Right lobe of liver (tissue), 6 donors: ENCODE measurements around the gene CPED1. TPM values are rescaled to one million over a fixed set of nuclear protein-coding genes. Genes with fewer than 3 reads are reported as not detected.
A peak's percentile ranks its signal among the peaks of the same experiment; 100 is the strongest.

ENCODE experiments used
- ATAC-seq, 4 donors: fragments of 200-7000 bp; cut with Tn5 transposase; one replicate each; pipeline ENCODE4 v1.9.1; 2020; ENCODE audit warnings: mild to moderate bottlenecking in 4 of 4, moderate library complexity in 4 of 4
- DNase-seq, 3 donors: peaks; one replicate each; pipeline ENCODE4 v3.0.0-alpha.2; 2020
- H3K27ac ChIP-seq, 3 donors: fragments of 200-600 bp; one replicate each; pipeline ENCODE4 v1.8.0; 2022
- H3K27me3 ChIP-seq, 2 donors: fragments of 200-600 bp; one replicate each; pipeline ENCODE4 v1.8.0; 2022
- H3K36me3 ChIP-seq, 4 donors: fragments of 200-600 bp; sonication (generic) in 1 of 4; one replicate each; pipeline versions ENCODE4 v1.5.1 to v1.8.0; 2017 to 2022; ENCODE audit warnings: control low read depth in 1 of 4
- H3K4me1 ChIP-seq, 4 donors: fragments of 200-600 bp; sonication (generic) in 1 of 4; one replicate each; pipeline versions ENCODE4 v1.5.1 to v1.8.0; 2017 to 2022; ENCODE audit warnings: control low read depth in 1 of 4
- H3K4me3 ChIP-seq, 3 donors: fragments of 200-600 bp; one replicate each; pipeline ENCODE4 v1.8.0; 2022
- H3K9me3 ChIP-seq, 4 donors: fragments of 200-600 bp; sonication (generic) in 1 of 4; one replicate each; pipeline versions ENCODE4 v1.5.1 to v1.8.0; 2017 to 2022; ENCODE audit warnings: control low read depth in 1 of 4
- POLR2A ChIP-seq: fragments of 450-650 bp; IDR thresholded peaks from one replicate; pipeline ENCODE4 v1.6.1; 2017; ENCODE audit warnings: antibody characterized with exemption, mild to moderate bottlenecking
- WGBS: methylation state at CpG from one replicate; pipeline ENCODE4 v1.1.6; 2018; ENCODE audit warnings: low coverage, low lambda C conversion rate; ENCODE audit not compliant: insufficient coverage; ENCODE audit errors: missing lambda C conversion rate; 5-methylcytosine and 5-hydroxymethylcytosine counted together
- intact Hi-C, 2 donors: fragments of 100-400 bp; cut with DNase I; formaldehyde crosslinking; loops; one replicate each; pipeline versions ENCODE4 v1.11.2 to v1.14.1; 2022
- total RNA-seq, 6 experiments: library from RNA; depleted of rRNA in 2 of 6; stranded (reverse); fragments of >200 nt in 2 of 6; fragmentation: NEBNext Ultra II Directional in 3 of 6; extraction: Animal tissue kit (Norgen Biotek cat#: 25700) in 3 of 6; gene quantifications; one replicate each; pipeline versions ENCODE4 v1.1.0 to v1.2.4, GENCODE V29; 2016 to 2023
- TF ChIP-seq, protein P1 (sequence below), 4 donors: fragments of 200-600 bp in 3 of 4; fragments of 450-650 bp in 1 of 4; IDR thresholded peaks; one replicate each; pipeline versions ENCODE4 v1.5.1 to v1.8.0; 2016 to 2022; ENCODE audit warnings: antibody characterized with exemption in 4 of 4, mild to moderate bottlenecking in 2 of 4
- donor health status: DM: no; HTN: yes; CAD: no.
- donor health status: DM: no; HTN: no; CAD: no.
- donor health status: DM: no; HTN: no; CAD: no.
- donor health status: DM: no; HTN: yes; CAD: no.
- donor health status: DM: no; HTN: yes; CAD: no.

CPED1 gene
- total RNA-seq, 6 experiments from 2014 or later = 24.3 to 45.8 (median 34.9) TPM

DNA sequence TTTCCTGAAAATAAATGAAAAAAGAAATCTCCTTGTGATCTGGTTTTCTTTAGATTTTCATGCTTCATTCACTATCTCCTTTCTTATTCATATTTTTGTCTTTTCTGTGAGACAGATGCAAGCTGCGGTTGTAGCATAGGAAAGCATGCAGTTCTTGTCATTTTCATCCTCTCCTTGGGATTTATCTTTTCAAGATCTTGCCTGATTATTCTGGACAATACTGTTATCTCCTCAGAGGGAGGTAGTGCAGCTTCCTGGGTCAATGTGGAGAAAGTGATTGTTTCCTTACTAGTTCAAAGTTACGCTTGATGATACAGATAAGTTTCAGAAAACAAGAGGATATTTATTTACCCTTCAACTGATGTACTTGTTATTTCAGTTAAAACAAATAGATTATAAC is 114.6 kb downstream of the CPED1 start:
- DNase-seq (no peak), ATAC-seq (no peak)
- intact Hi-C loops = no loop called here
- TF ChIP-seq POLR2A = no peak
- no peak overlapping the region for H3K4me3 ChIP-seq
- no peaks in the 10 kb centered on the region for H3K4me1 ChIP-seq
- 69% methylated on average over 2 of the region's 2 CpGs for WGBS
- H3K9me3 ChIP-seq = no peaks in the 10 kb centered on the region
- no peak overlapping the region for H3K27ac ChIP-seq
- no peaks in the 10 kb centered on the region for H3K27me3 ChIP-seq
- peaks cover 0 to 13% (median 5%) of the 10 kb centered on the region in 4 donors for H3K36me3 ChIP-seq

DNA sequence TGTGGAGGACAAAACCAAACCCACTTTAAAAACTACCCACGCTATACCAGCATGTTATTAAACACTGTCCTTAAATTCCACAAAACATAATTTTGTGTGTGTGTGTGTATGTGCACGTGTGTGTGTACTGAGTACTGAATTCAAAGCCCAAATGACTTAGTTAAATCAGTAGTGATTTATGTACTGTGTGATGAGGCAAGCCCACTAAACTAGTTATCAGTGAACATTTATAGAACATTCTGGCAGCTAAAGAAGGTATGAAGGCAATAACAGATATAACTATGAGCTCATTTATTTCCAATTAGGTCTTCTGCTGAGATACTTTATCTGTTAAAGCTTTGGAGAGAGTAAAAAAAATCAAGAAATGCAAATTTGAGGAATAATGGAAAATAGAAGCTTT is 115.1 kb downstream of the CPED1 start:
- TF ChIP-seq POLR2A = no peak
- TF ChIP-seq, protein P1, sequence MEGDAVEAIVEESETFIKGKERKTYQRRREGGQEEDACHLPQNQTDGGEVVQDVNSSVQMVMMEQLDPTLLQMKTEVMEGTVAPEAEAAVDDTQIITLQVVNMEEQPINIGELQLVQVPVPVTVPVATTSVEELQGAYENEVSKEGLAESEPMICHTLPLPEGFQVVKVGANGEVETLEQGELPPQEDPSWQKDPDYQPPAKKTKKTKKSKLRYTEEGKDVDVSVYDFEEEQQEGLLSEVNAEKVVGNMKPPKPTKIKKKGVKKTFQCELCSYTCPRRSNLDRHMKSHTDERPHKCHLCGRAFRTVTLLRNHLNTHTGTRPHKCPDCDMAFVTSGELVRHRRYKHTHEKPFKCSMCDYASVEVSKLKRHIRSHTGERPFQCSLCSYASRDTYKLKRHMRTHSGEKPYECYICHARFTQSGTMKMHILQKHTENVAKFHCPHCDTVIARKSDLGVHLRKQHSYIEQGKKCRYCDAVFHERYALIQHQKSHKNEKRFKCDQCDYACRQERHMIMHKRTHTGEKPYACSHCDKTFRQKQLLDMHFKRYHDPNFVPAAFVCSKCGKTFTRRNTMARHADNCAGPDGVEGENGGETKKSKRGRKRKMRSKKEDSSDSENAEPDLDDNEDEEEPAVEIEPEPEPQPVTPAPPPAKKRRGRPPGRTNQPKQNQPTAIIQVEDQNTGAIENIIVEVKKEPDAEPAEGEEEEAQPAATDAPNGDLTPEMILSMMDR (IDR thresholded peaks at IDR 0.05) = no peak
- H3K27me3 ChIP-seq = no peaks in the 10 kb centered on the region
- intact Hi-C loops = no loop called here
- no peaks in the 10 kb centered on the region for H3K9me3 ChIP-seq
- no peak overlapping the region for H3K27ac ChIP-seq
- ATAC-seq (no peak), DNase-seq (no peak)
- H3K4me1 ChIP-seq = no peaks in the 10 kb centered on the region
- WGBS = 95% methylated on average over 2 of the region's 2 CpGs
- no peak overlapping the region for H3K4me3 ChIP-seq
- H3K36me3 ChIP-seq = peaks cover 0 to 13% (median 5%) of the 10 kb centered on the region in 4 donors

DNA sequence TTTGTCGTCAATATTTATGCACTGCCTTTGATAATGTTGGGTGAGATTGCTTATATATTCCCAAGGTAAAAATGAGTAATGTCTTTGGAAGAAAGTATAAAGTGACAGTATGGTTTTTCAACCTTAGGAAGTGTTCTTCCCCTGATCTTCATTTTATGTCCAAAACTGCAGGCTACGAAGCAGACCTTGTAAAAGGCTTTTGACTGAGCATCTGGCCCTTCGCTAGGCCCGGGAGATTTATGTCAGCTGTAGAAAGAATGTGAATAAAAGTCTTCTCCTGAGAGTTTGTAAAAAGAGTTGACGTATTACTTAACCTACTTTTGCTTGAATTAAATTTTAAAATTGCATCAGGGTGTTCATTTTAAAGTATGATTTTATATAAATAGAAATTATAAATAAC is 116.8 kb downstream of the CPED1 start:
- WGBS = 86% methylated on average over 5 of the region's 5 CpGs
- H3K4me1 ChIP-seq = no peaks in the 10 kb centered on the region
- intact Hi-C loops = no loop called here
- H3K27me3 ChIP-seq = no peaks in the 10 kb centered on the region
- peaks cover 0 to 8% (median 3%) of the 10 kb centered on the region in 4 donors for H3K36me3 ChIP-seq
- DNase-seq (no peak), ATAC-seq (no peak)
- TF ChIP-seq POLR2A = no peak
- TF ChIP-seq, protein P1 (IDR thresholded peaks at IDR 0.05) = no peak
- no peak overlapping the region for H3K27ac ChIP-seq
- no peaks in the 10 kb centered on the region for H3K9me3 ChIP-seq
- no peak overlapping the region for H3K4me3 ChIP-seq

- intact Hi-C loops = no loop called here
- ATAC-seq (peak; percentile 85 to 91 (median 90)), DNase-seq (no peak)
- no peaks in the 10 kb centered on the region for H3K36me3 ChIP-seq
- H3K4me3 ChIP-seq = no peak overlapping the region
- H3K27ac ChIP-seq = no peak overlapping the region
- TF ChIP-seq, protein P1 (IDR thresholded peaks at IDR 0.05) = peak; percentile 78 to 81 (median 80)
- no peak for TF ChIP-seq POLR2A
- no peaks in the 10 kb centered on the region for H3K9me3 ChIP-seq
- H3K4me1 ChIP-seq = no peaks in the 10 kb centered on the region
- WGBS = 18% methylated on average over 1 of the region's 1 CpG
- no peaks in the 10 kb centered on the region for H3K27me3 ChIP-seq
Observed at GRCh38 chr7:121107923-121108498, 119.5 kb downstream of the CPED1 start.

- H3K4me1 ChIP-seq = no peaks in the 10 kb centered on the region
- no peak overlapping the region for H3K27ac ChIP-seq
- TF ChIP-seq, protein P1 (IDR thresholded peaks at IDR 0.05) = no peak
- TF ChIP-seq POLR2A = no peak
- no peaks in the 10 kb centered on the region for H3K9me3 ChIP-seq
- DNase-seq = no peak
- no peaks in the 10 kb centered on the region for H3K36me3 ChIP-seq
- intact Hi-C loops = no loop called here
- no peak overlapping the region for H3K4me3 ChIP-seq
- no peak for ATAC-seq
- H3K27me3 ChIP-seq = no peaks in the 10 kb centered on the region
- 83% methylated on average over 6 of the region's 6 CpGs for WGBS
Observed at GRCh38 chr7:121109145-121109544, 120.6 kb downstream of the CPED1 start.
